ENCODE measurements around the gene TRAM2. TPM values are rescaled to one million over a fixed set of nuclear protein-coding genes. Genes with fewer than 3 reads are reported as not detected.

The TRAM2 gene
- total RNA-seq, 4 donors from 2014 or later: 21.3 to 27.5 (median 23.7) TPM

GRCh38 chr6:52580905-52581304 lies 4.0 kb upstream of the TRAM2 start:
- Histone ChIP-seq H3K27ac (no peak overlapping the region), H3K4me1 (peaks cover 0 to 15% (median 5%) of the 10 kb centered on the region in 4 donors), H3K27me3 (no peaks in the 10 kb centered on the region), H3K9me3 (no peaks in the 10 kb centered on the region), H3K4me3 (no peak overlapping the region), H3K36me3 (peaks cover 0 to 29% (median 0%) of the 10 kb centered on the region in 3 donors)
- no peak for DNase-seq (ENCODE audit: low spot score in 2 of 2)
- 92% methylated on average over 7 of the region's 7 CpGs for WGBS, 2 donors
- TF ChIP-seq EP300 (IDR thresholded peaks at IDR 0.05): no peak
- TF ChIP-seq CTCF (IDR thresholded peaks at IDR 0.05): no peak
- no peak for TF ChIP-seq POLR2A (IDR thresholded peaks at IDR 0.05)

- TF ChIP-seq CTCF (IDR thresholded peaks at IDR 0.05): no peak
- no peak for TF ChIP-seq EP300 (IDR thresholded peaks at IDR 0.05)
- TF ChIP-seq POLR2A (IDR thresholded peaks at IDR 0.05): no peak
- H3K4me3 ChIP-seq: no peak overlapping the region
- WGBS, 2 donors: 94 to 95% methylated on average over 6 of the region's 6 CpGs
- H3K36me3 ChIP-seq: peaks cover 0 to 29% (median 0%) of the 10 kb centered on the region in 3 donors
- H3K27ac ChIP-seq: no peak overlapping the region
- H3K27me3 ChIP-seq: no peaks in the 10 kb centered on the region
- DNase-seq (ENCODE audit: low spot score in 2 of 2): no peak
- H3K4me1 ChIP-seq: peaks cover 0 to 31% (median 19%) of the 10 kb centered on the region in 4 donors
- no peaks in the 10 kb centered on the region for H3K9me3 ChIP-seq
These were observed 2.3 kb upstream of the TRAM2 start for GRCh38 chr6:52579006-52579660.

- no peak for DNase-seq (ENCODE audit: low spot score in 2 of 2)
- TF ChIP-seq POLR2A (IDR thresholded peaks at IDR 0.05) (no peak), EP300 (IDR thresholded peaks at IDR 0.05) (no peak), CTCF (IDR thresholded peaks at IDR 0.05) (no peak)
- peak overlapping the region; percentile 90 to 99 (median 97) for H3K27ac ChIP-seq
- peaks cover 0 to 23% (median 0%) of the 10 kb centered on the region in 3 donors for H3K36me3 ChIP-seq
- peaks cover 0 to 44% (median 31%) of the 10 kb centered on the region in 4 donors for H3K4me1 ChIP-seq
- H3K27me3 ChIP-seq: no peaks in the 10 kb centered on the region
- WGBS, 2 donors: 56% methylated on average over 9 of the region's 9 CpGs
- no peaks in the 10 kb centered on the region for H3K9me3 ChIP-seq
- peak overlapping the region; percentile 63 to 96 (median 85) for H3K4me3 ChIP-seq
These were observed 1.1 kb upstream of the TRAM2 start for GRCh38 chr6:52577778-52578463.

DNA sequence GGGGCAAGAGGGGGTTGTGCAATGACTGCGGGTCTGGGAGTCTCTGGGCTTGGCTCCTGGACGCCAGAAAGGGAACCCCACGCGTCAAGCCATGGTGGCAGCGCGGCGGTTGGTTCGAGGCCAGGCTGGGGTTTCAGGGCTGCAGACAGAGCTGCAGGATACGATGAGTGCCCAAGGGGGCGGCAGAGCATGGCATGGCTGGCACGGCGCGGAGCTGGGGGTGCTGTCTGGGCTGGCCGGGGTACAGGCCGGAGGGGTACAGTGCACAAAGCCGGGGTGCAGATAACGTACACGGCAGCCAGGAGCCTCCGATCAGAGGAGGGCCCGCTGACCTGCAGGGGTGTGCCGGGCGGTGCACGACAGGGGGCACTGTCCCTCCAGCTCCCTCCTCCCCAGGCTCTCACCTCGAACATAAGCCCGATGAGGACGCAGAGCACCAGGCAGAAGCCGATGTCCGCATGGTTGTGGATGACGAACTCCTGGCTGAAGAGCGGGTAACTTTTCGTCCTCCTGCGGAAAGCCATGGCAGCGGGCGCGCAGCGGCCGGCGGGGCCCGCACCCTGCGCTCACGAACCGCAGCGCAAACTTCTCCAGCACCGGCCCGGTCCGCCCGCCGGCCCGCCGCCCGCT lies 353 bp downstream of the TRAM2 start:
- Histone ChIP-seq H3K27ac (peak overlapping the region; percentile 58 to 99 (median 89)), H3K36me3 (peaks cover 0 to 9% (median 0%) of the 10 kb centered on the region in 3 donors), H3K9me3 (no peaks in the 10 kb centered on the region), H3K4me1 (peaks cover 0 to 57% (median 34%) of the 10 kb centered on the region in 4 donors), H3K27me3 (no peaks in the 10 kb centered on the region), H3K4me3 (peak overlapping the region; percentile 78 to 96 (median 92))
- TF ChIP-seq CTCF (IDR thresholded peaks at IDR 0.05): peak; percentile 43 to 74 (median 52)
- TF ChIP-seq POLR2A (IDR thresholded peaks at IDR 0.05): peak; percentile 41 to 56
- peak in 1 of 2 donors; percentile 51 for TF ChIP-seq EP300 (IDR thresholded peaks at IDR 0.05)
- 1% methylated on average over 20 to 46 of the region's 51 CpGs for WGBS, 2 donors
- peak; percentile 31 to 50 for DNase-seq (ENCODE audit: low spot score in 2 of 2)

Measured in tibial nerve (tissue), 4 donors.